HL-60 (cell line): ENCODE measurements around the gene PRR4.

Experiments used
- DNase-seq, 2 experiments: peaks; one replicate each; pipeline ENCODE4 v3.0.0-alpha.2; 2010 to 2020; ENCODE audit warnings: low read depth in 1 of 2, low spot score in 1 of 2
- H3K27ac ChIP-seq: fragments of 250-450 bp; sonication (Bioruptor Pico); replicated peaks from 2 replicates; pipeline ENCODE4 v1.5.1; 2020; ENCODE audit warnings: mild to moderate bottlenecking, moderate library complexity
- H3K27me3 ChIP-seq: fragments of 250-450 bp; sonication (Bioruptor Pico); 2 replicates; pipeline ENCODE4 v1.5.1; 2021; ENCODE audit warnings: mild to moderate bottlenecking, moderate library complexity; ENCODE audit not compliant: insufficient read depth, poor library complexity, severe bottlenecking
- H3K4me3 ChIP-seq: replicated peaks from 2 replicates; pipeline ENCODE4 v1.5.1; 2011; ENCODE audit warnings: mild to moderate bottlenecking, control low read depth, low read length; ENCODE audit not compliant: insufficient read depth
- CTCF ChIP-seq: IDR thresholded peaks from one replicate; pipeline ENCODE4 v1.5.1; 2011; ENCODE audit warnings: low read length, control low read depth, inconsistent platforms; ENCODE audit not compliant: insufficient read depth
- GABPA ChIP-seq: IDR thresholded peaks from 2 replicates; pipeline ENCODE4 v1.6.1; 2012; ENCODE audit warnings: low read depth
- POLR2AphosphoS5 ChIP-seq: IDR thresholded peaks from 2 replicates; pipeline ENCODE4 v1.6.1; 2012; ENCODE audit warnings: low read depth
- REST ChIP-seq: IDR thresholded peaks from 2 replicates; pipeline ENCODE4 v1.6.1; 2012; ENCODE audit warnings: low read depth; ENCODE audit not compliant: insufficient replicate concordance
- SPI1 ChIP-seq: IDR thresholded peaks from 2 replicates; pipeline ENCODE4 v1.6.1; 2012; ENCODE audit warnings: low read depth, mild to moderate bottlenecking, borderline replicate concordance

The PRR4 gene

GRCh38 chr12:10855807-10856206 is 6.5 kb upstream of the PRR4 start:
- no peak overlapping the region for H3K4me3 ChIP-seq
- no peak for DNase-seq
- H3K27ac ChIP-seq: no peak overlapping the region
- TF ChIP-seq POLR2AphosphoS5 (no peak), SPI1 (no peak)
- no peaks in the 10 kb centered on the region for H3K27me3 ChIP-seq

- no peak for TF ChIP-seq REST
- no peak for TF ChIP-seq GABPA
- no peak for TF ChIP-seq CTCF
- no peak for TF ChIP-seq SPI1
- no peak for TF ChIP-seq POLR2AphosphoS5
- H3K4me3 ChIP-seq: no peak overlapping the region
- H3K27me3 ChIP-seq: no peaks in the 10 kb centered on the region
- no peak overlapping the region for H3K27ac ChIP-seq
- DNase-seq: no peak
Measured at GRCh38 chr12:10853776-10854175, 4.5 kb upstream of the PRR4 start.

GRCh38 chr12:10851243-10851858 is 2.1 kb upstream of the PRR4 start:
- H3K4me3 ChIP-seq: no peak overlapping the region
- no peak for DNase-seq
- no peak for TF ChIP-seq SPI1
- no peak for TF ChIP-seq GABPA
- TF ChIP-seq POLR2AphosphoS5: no peak
- TF ChIP-seq REST: no peak
- TF ChIP-seq CTCF: no peak
- H3K27ac ChIP-seq: no peak overlapping the region
- no peaks in the 10 kb centered on the region for H3K27me3 ChIP-seq

- H3K4me3 ChIP-seq: no peak overlapping the region
- H3K27ac ChIP-seq: no peak overlapping the region
- TF ChIP-seq REST (no peak), GABPA (no peak), CTCF (no peak), SPI1 (no peak), POLR2AphosphoS5 (no peak)
- DNase-seq: no peak
- H3K27me3 ChIP-seq: no peaks in the 10 kb centered on the region
Measured at GRCh38 chr12:10847744-10848143, 1.5 kb downstream of the PRR4 start.
